Fibroblast of villous mesenchyme (primary cell): Measurements from ENCODE around the gene SIN3A. TPM values are rescaled to one million over a fixed set of nuclear protein-coding genes. Genes with fewer than 3 reads are reported as not detected.

Source experiments
- DNase-seq: peaks from one replicate; pipeline ENCODE4 v3.0.0-alpha.2; 2010; ENCODE audit warnings: low read depth
- H3K4me3 ChIP-seq: 2 replicates; pipeline ENCODE4 v1.5.1; 2011; ENCODE audit warnings: low read depth, mild to moderate bottlenecking, low read length
- CTCF ChIP-seq: IDR thresholded peaks from 2 replicates; pipeline ENCODE4 v1.5.1; 2012; ENCODE audit warnings: low read depth, mild to moderate bottlenecking, low read length; ENCODE audit not compliant: insufficient read depth
- total RNA-seq: library from RNA; depleted of rRNA; stranded (reverse); fragments of >200 nt; gene quantifications from 2 replicates; pipeline ENCODE4 v1.2.3, GENCODE V29; 2012

SIN3A gene
- total RNA-seq, 1 donor: 35.0 TPM

GRCh38 chr15:75454471-75455378 lies 3.2 kb upstream of the SIN3A start:
- H3K4me3 ChIP-seq: peak overlapping the region; percentile 75
- DNase-seq: peak; percentile 68
- TF ChIP-seq CTCF: no peak

- peak; percentile 100 for DNase-seq
- peak overlapping the region; percentile 75 for H3K4me3 ChIP-seq
- TF ChIP-seq CTCF: no peak
Observed at GRCh38 chr15:75453703-75454470, 2.4 kb upstream of the SIN3A start.

DNA sequence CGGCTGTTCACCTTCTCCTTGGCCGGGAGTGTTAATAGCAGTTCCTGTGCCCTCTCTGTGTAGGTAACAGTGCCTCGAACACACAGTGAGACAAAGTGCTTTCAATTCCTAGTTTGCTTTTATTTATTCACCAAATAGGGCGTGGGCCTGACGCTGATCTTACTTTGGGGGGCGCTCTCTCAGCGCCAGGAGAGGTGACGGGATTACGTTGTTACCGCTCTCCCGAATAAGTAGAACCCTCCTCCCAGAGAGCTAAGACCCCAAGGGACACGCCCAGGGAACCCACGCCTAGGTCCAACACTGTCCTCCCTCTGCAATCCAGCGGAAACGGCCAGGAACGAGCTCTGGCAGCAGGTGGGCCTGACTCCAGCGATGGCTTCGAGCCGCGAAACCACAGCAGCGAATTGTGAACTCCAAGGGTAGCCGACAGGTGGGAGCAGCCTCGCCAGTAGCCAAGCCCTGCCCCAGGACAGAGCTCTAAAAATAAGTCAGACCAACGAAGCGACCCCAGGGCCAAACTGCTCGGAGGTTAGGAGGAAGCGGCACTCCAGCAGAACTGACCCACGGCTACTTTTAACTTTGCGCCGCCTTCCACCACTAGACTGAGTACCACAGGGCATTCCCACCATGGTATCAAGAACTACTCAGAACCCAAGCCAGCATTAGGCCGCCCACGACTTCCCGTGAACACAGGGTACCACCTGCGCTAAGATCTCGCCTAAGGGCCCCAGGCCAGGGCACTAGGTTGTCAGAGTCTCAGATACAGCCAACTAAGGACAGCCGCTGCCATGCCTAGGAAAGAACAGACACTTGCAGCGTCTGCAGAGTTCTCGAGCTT lies 1.6 kb upstream of the SIN3A start:
- DNase-seq: peak; percentile 18
- no peak for TF ChIP-seq CTCF
- peak overlapping the region; percentile 65 for H3K4me3 ChIP-seq

DNA sequence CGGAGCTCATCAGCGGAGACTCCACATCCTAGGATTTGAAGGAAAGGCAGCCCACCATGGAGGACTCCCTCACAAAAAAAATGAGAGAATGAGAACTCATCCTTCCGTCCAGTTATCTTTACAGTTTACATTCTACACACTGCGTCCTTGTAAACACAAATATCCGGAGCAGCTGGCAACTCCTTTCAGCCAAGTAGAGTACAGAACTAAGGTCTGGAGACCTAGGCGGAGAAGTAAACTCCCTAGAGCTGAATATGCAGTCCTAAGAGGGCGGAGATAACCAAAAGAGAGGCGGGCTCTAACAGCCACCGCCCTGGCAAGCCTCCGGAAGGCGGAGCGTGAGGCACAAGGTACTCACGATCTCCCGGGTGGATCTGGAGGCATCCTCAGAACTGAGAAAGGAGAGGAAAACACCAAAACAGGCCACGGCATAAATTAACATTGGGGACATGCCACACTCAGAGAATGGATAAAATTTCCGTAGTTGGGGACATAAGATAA lies 924 bp upstream of the SIN3A start:
- H3K4me3 ChIP-seq: peak overlapping the region; percentile 65
- TF ChIP-seq CTCF: no peak
- peak; percentile 79 for DNase-seq

DNA sequence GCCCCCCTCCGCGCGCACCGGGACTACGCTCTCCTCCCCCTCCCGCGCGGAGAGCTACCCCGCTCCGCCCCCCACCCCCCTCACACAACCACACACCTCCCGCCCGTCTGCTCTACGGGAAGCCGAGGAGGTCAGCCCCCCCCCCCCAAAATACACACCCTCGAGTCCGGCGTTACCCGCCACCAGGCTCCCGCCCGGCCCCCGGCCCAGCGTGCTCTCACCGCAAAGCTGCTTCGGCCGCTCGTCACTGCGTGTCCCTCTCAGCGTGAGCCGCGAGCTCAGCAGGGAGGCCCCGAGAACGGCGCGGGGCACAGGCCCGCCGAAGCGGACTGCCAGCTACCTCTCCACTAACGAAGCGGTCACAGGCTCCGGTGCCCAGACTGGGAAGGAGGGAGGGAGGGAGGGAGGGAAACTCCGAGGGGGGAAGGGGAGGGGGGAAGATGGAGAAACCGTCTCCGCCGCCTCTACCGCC lies 252 bp downstream of the SIN3A start:
- H3K4me3 ChIP-seq: peak overlapping the region; percentile 94
- DNase-seq: no peak
- TF ChIP-seq CTCF: no peak

GRCh38 chr15:75450307-75451201 lies 936 bp downstream of the SIN3A start:
- TF ChIP-seq CTCF: no peak
- peak; percentile 98 for DNase-seq
- H3K4me3 ChIP-seq: peak overlapping the region; percentile 94
